ENCODE results near the gene ASTN2. TPM values are rescaled to one million over a fixed set of nuclear protein-coding genes. Genes with fewer than 3 reads are reported as not detected.

Gene ASTN2
- polyA plus RNA-seq, 2 of the 4 experiments (the other 2 are of a cell fraction), result 5.8 to 11.6 TPM

DNA sequence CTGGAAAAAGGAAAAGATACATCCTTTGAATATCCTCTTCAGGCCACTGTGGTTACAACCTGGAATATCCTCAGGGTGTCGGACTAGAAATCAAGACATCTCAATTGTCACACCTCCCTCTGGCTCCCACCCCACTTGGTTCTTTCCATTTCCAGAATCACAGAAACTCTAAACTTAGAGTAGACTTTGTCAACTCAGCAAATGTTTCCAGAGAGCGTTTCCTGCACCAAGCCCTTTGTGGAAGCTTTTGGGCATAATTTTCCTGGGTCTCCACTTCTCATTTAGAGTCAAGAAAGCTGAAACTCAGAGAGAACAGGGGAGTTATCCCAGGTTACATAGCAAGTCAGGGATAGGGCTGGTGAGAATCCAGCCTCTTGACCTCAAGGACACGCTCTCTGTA, 108.8 kb downstream of the ASTN2 start:
- POLR2A ChIA-PET, result no interaction called here
- CTCF ChIA-PET, result no interaction called here
- FAIRE-seq (no peak), DNase-seq (ENCODE audit: low read depth in 1 of 2, low spot score in 1 of 2) (no peak), ATAC-seq (no peak)
- TF ChIP-seq MAFK (IDR thresholded peaks at IDR 0.05; ENCODE audit: partially characterized antibody) (peak; percentile 46), ZSCAN20 (CRISPR knock-in tag; IDR thresholded peaks at IDR 0.05) (no peak), SREBF2 (IDR thresholded peaks at IDR 0.05) (no peak), HOXB13 (CRISPR knock-in tag; IDR thresholded peaks at IDR 0.05; ENCODE audit: low read depth) (no peak), FOSL2 (IDR thresholded peaks at IDR 0.05) (no peak), FOSL2 (CRISPR knock-in tag; IDR thresholded peaks at IDR 0.05) (no peak)
- TF ChIP-seq, protein P1, sequence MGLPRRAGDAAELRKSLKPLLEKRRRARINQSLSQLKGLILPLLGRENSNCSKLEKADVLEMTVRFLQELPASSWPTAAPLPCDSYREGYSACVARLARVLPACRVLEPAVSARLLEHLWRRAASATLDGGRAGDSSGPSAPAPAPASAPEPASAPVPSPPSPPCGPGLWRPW (IDR thresholded peaks at IDR 0.05), result no peak
- Histone ChIP-seq H3K27ac (no peak overlapping the region), H3K4me3 (no peak overlapping the region), H3K4me1 (no peaks in the 10 kb centered on the region), H3K9me3 (no peaks in the 10 kb centered on the region), H3K4me2 (no peak overlapping the region)
- WGBS (ENCODE audit: missing lambda C conversion rate), result 9% methylated on average over 3 of the region's 3 CpGs

GRCh38 chr9:117305454-117305853, 109.4 kb downstream of the ASTN2 start:
- Histone ChIP-seq H3K27ac (no peak overlapping the region), H3K4me2 (no peak overlapping the region), H3K4me1 (no peaks in the 10 kb centered on the region), H3K4me3 (no peak overlapping the region), H3K9me3 (no peaks in the 10 kb centered on the region)
- 0% methylated on average over 2 of the region's 2 CpGs for WGBS (ENCODE audit: missing lambda C conversion rate)
- ChIA-PET CTCF (no interaction called here), POLR2A (no interaction called here)
- TF ChIP-seq PBX3 (IDR thresholded peaks at IDR 0.05) (no peak), FOXS1 (CRISPR knock-in tag; IDR thresholded peaks at IDR 0.05) (no peak), EHMT2 (IDR thresholded peaks at IDR 0.05; ENCODE audit: low read depth) (no peak), GATA3 (IDR thresholded peaks at IDR 0.05; ENCODE audit: borderline replicate concordance) (no peak)
- FAIRE-seq (no peak), DNase-seq (ENCODE audit: low read depth in 1 of 2, low spot score in 1 of 2) (no peak), ATAC-seq (no peak)

GRCh38 chr9:117304549-117304948, 110.3 kb downstream of the ASTN2 start:
- no peak for ATAC-seq
- ChIA-PET CTCF (interaction anchor here (1.2 kb wide), 1 partner anchor 183 kb away, joined by 3 read pairs; no protein-coding TSS in a partner anchor), POLR2A (no interaction called here)

More at GRCh38 chr9:117304549-117304948, 110.3 kb downstream of the ASTN2 start:
- Histone ChIP-seq H3K4me1 (no peaks in the 10 kb centered on the region), H3K4me3 (no peak overlapping the region), H3K9me3 (no peaks in the 10 kb centered on the region), H3K4me2 (no peak overlapping the region), H3K27ac (no peak overlapping the region)
- TF ChIP-seq CBX8 (IDR thresholded peaks at IDR 0.05) (no peak), EHF (CRISPR knock-in tag; IDR thresholded peaks at IDR 0.05) (no peak), KDM1A (IDR thresholded peaks at IDR 0.05; ENCODE audit: low read depth) (no peak), KDM5A (IDR thresholded peaks at IDR 0.05) (no peak), PBX3 (IDR thresholded peaks at IDR 0.05) (no peak), NR3C1 (IDR thresholded peaks at IDR 0.05) (no peak)
- TF ChIP-seq, protein P2, sequence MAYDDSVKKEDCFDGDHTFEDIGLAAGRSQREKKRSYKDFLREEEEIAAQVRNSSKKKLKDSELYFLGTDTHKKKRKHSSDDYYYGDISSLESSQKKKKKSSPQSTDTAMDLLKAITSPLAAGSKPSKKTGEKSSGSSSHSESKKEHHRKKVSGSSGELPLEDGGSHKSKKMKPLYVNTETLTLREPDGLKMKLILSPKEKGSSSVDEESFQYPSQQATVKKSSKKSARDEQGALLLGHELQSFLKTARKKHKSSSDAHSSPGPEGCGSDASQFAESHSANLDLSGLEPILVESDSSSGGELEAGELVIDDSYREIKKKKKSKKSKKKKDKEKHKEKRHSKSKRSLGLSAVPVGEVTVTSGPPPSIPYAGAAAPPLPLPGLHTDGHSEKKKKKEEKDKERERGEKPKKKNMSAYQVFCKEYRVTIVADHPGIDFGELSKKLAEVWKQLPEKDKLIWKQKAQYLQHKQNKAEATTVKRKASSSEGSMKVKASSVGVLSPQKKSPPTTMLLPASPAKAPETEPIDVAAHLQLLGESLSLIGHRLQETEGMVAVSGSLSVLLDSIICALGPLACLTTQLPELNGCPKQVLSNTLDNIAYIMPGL (CRISPR knock-in tag; IDR thresholded peaks at IDR 0.05; ENCODE audit: borderline replicate concordance), result no peak
- DNase-seq (ENCODE audit: low read depth in 1 of 2, low spot score in 1 of 2) (no peak), FAIRE-seq (no peak)
- 0% methylated on average over 5 of the region's 5 CpGs for WGBS (ENCODE audit: missing lambda C conversion rate)
